ENCODE data around the gene CSTF3. TPM values are rescaled to one million over a fixed set of nuclear protein-coding genes. Genes with fewer than 3 reads are reported as not detected.

Gene CSTF3
- total and polyA plus RNA-seq, 10 of the 15 experiments (the other 5 are each of a cell fraction or from before 2014, with no cell fraction given), result 25.4 to 63.5 (median 49.5) TPM

DNA sequence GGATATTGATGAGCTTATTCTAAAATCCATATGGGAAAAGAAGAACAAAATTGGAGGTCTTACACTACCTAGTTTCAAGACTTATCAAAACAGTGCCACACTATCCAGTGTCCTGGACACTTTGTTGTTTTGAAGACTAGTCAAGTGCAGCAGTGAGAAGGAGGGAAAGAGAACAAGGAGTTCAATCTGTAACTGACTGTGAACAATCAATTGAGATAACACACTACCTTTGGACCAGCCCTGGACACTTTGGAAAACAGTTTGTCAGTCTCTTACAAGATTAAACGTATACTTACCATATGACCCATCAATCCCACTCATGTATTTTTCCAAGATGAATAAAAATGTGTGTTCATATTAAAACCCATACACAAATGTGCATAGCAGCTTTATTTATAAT, 10.0 kb upstream of the CSTF3 start:
- TF ChIP-seq, protein P1, sequence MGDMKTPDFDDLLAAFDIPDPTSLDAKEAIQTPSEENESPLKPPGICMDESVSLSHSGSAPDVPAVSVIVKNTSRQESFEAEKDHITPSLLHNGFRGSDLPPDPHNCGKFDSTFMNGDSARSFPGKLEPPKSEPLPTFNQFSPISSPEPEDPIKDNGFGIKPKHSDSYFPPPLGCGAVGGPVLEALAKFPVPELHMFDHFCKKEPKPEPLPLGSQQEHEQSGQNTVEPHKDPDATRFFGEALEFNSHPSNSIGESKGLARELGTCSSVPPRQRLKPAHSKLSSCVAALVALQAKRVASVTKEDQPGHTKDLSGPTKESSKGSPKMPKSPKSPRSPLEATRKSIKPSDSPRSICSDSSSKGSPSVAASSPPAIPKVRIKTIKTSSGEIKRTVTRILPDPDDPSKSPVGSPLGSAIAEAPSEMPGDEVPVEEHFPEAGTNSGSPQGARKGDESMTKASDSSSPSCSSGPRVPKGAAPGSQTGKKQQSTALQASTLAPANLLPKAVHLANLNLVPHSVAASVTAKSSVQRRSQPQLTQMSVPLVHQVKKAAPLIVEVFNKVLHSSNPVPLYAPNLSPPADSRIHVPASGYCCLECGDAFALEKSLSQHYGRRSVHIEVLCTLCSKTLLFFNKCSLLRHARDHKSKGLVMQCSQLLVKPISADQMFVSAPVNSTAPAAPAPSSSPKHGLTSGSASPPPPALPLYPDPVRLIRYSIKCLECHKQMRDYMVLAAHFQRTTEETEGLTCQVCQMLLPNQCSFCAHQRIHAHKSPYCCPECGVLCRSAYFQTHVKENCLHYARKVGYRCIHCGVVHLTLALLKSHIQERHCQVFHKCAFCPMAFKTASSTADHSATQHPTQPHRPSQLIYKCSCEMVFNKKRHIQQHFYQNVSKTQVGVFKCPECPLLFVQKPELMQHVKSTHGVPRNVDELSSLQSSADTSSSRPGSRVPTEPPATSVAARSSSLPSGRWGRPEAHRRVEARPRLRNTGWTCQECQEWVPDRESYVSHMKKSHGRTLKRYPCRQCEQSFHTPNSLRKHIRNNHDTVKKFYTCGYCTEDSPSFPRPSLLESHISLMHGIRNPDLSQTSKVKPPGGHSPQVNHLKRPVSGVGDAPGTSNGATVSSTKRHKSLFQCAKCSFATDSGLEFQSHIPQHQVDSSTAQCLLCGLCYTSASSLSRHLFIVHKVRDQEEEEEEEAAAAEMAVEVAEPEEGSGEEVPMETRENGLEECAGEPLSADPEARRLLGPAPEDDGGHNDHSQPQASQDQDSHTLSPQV (IDR thresholded peaks at IDR 0.05), result no peak
- TF ChIP-seq NFIC (IDR thresholded peaks at IDR 0.05; ENCODE audit: low read depth, low read length) (no peak), IRF4 (IDR thresholded peaks at IDR 0.05; ENCODE audit: low read depth, low read length) (no peak)
- ATAC-seq, result no peak
- in situ Hi-C loops (cut with MboI), result no loop called here
- no peaks in the 10 kb centered on the region for H3K79me2 ChIP-seq (ENCODE audit: control insufficient read depth, insufficient read depth, low read length)
- no peak overlapping the region for H3K9ac ChIP-seq (ENCODE audit: control insufficient read depth, insufficient read depth, low read length)
- no peak overlapping the region for H3K4me3 ChIP-seq
- H3K4me2 ChIP-seq (ENCODE audit: control insufficient read depth, insufficient read depth), result no peak overlapping the region
- intact Hi-C loops (cut with micrococcal nuclease; ENCODE audit: unreplicated experiment), result no loop called here
- ChIA-PET RAD21 (ENCODE audit: unreplicated experiment) (no interaction called here), CTCF (interaction anchor here (1.6 to 1.9 kb wide), 2 partner anchors 17 to 159 kb away, joined by 4 to 6 read pairs; no protein-coding TSS in a partner anchor), POLR2A (no interaction called here), SMC1A (ENCODE audit: uncharacterized antibody, unreplicated experiment) (interaction anchor here (0.6 to 1.4 kb wide), 4 partner anchors 9 to 159 kb away, joined by 3 to 4 read pairs (median 4); no protein-coding TSS in a partner anchor)
- H3K27me3 ChIP-seq (replicated peaks in 1 of 2; ENCODE audit: control insufficient read depth in 2 of 2, insufficient read depth in 2 of 2, low read length in 1 of 2), result no peaks in the 10 kb centered on the region
- no peaks in the 10 kb centered on the region for H3K4me1 ChIP-seq (ENCODE audit: control insufficient read depth, insufficient read depth, low read length)
- 95% methylated on average over 1 of the region's 1 CpG for WGBS (ENCODE audit: insufficient coverage, insufficient replicate concordance, low lambda C conversion rate, missing lambda C conversion rate)
- no peak overlapping the region for H2AFZ ChIP-seq (ENCODE audit: control insufficient read depth, low read depth, low read length)
- no peak overlapping the region for H3K27ac ChIP-seq (ENCODE audit: control insufficient read depth, insufficient read depth)
- no peaks in the 10 kb centered on the region for H3K9me3 ChIP-seq (replicated peaks; ENCODE audit: control insufficient read depth, insufficient read depth, low read length)
- H4K20me1 ChIP-seq (ENCODE audit: control insufficient read depth, insufficient read depth), result no peaks in the 10 kb centered on the region
- no peak for DNase-seq (ENCODE audit: low read depth, low spot score)
- no peaks in the 10 kb centered on the region for H3K36me3 ChIP-seq (ENCODE audit: control insufficient read depth in 2 of 2, insufficient read depth in 2 of 2, low read length in 1 of 2)
- no peak for FAIRE-seq
- no TSS peak for BruUV-seq (replicated peaks)

All from GM12878 (cell line).